Natural killer cell (primary cell): Measurements from ENCODE around the gene FJX1. TPM values are rescaled to one million over a fixed set of nuclear protein-coding genes. Genes with fewer than 3 reads are reported as not detected.

Source experiments
- ATAC-seq, 3 donors: fragments of 150-1000 bp in 2 of 3; fragments of 200-7000 bp in 1 of 3; cut with Tn5 transposase; 1 replicate in 1 of 3; 2 replicates in 2 of 3; pipeline ENCODE4 v1.10.0; 2021; ENCODE audit warnings: mild to moderate bottlenecking in 2 of 3, moderate library complexity in 2 of 3
- DNase-seq, 2 donors: peaks; one replicate each; pipeline versions ENCODE4 v3.0.0 to v3.0.0-alpha.2; 2013 to 2021; ENCODE audit warnings: mixed read lengths in 1 of 2
- H3K27ac ChIP-seq: one replicate; pipeline ENCODE4 v1.5.1; 2013; ENCODE audit warnings: mild to moderate bottlenecking, low read length
- H3K27me3 ChIP-seq: one replicate; pipeline ENCODE4 v1.6.1; 2013; ENCODE audit warnings: low read length; ENCODE audit not compliant: control insufficient read depth, insufficient read depth
- H3K36me3 ChIP-seq: one replicate; pipeline ENCODE4 v1.6.1; 2013; ENCODE audit warnings: low read length; ENCODE audit not compliant: control insufficient read depth, insufficient read depth
- H3K4me1 ChIP-seq: one replicate; pipeline ENCODE4 v1.6.1; 2013; ENCODE audit warnings: low read length; ENCODE audit not compliant: control insufficient read depth, insufficient read depth
- H3K4me3 ChIP-seq: one replicate; pipeline ENCODE4 v1.5.1; 2013; ENCODE audit warnings: low read length
- H3K9me3 ChIP-seq: one replicate; pipeline ENCODE4 v1.6.1; 2013; ENCODE audit warnings: low read length; ENCODE audit not compliant: control insufficient read depth, insufficient read depth
- H3K27ac Mint-ChIP-seq, 2 donors: one replicate each; pipeline ENCODE4 v1.8.0; 2022; ENCODE audit warnings: mild to moderate bottlenecking in 2 of 2, mixed read lengths in 2 of 2, moderate library complexity in 1 of 2
- H3K27me3 Mint-ChIP-seq, 2 donors: one replicate each; pipeline ENCODE4 v1.8.0; 2022; ENCODE audit warnings: low read depth in 2 of 2, mixed read lengths in 2 of 2
- H3K36me3 Mint-ChIP-seq: one replicate; pipeline ENCODE4 v1.8.0; 2022; ENCODE audit warnings: mixed read lengths
- H3K4me1 Mint-ChIP-seq, 2 donors: one replicate each; pipeline ENCODE4 v1.8.0; 2022; ENCODE audit warnings: mixed read lengths in 2 of 2
- H3K4me3 Mint-ChIP-seq: one replicate; pipeline ENCODE4 v1.8.0; 2022; ENCODE audit warnings: mild to moderate bottlenecking, moderate library complexity, mixed read lengths
- H3K9me3 Mint-ChIP-seq, 2 donors: one replicate each; pipeline ENCODE4 v1.8.0; 2022; ENCODE audit warnings: mixed read lengths in 2 of 2
- WGBS: methylation state at CpG from one replicate; pipeline ENCODE4 v1.1.7; 2013; ENCODE audit warnings: missing lambda C conversion rate; ENCODE audit not compliant: insufficient coverage; 5-methylcytosine and 5-hydroxymethylcytosine counted together
- intact Hi-C: fragments of 100-400 bp; cut with micrococcal nuclease; formaldehyde crosslinking; loops from one replicate; pipeline ENCODE4 v1.14.2; 2022
- total RNA-seq, 4 donors: library from RNA; stranded (reverse); fragments of 120-200 nt in 1 of 4; gene quantifications; one replicate each; pipeline versions ENCODE4 v1.2.3 to v1.2.4, GENCODE V29; 2013 to 2022
- TF ChIP-seq, protein P1 (sequence below): fragments of 200-600 bp; IDR thresholded peaks from one replicate; pipeline ENCODE4 v1.8.0; 2022; ENCODE audit warnings: antibody characterized with exemption

Gene FJX1
- total RNA-seq, 3 donors from 2014 or later (not counting 1 experiment from before 2014, with no cell fraction given): not detected

DNA sequence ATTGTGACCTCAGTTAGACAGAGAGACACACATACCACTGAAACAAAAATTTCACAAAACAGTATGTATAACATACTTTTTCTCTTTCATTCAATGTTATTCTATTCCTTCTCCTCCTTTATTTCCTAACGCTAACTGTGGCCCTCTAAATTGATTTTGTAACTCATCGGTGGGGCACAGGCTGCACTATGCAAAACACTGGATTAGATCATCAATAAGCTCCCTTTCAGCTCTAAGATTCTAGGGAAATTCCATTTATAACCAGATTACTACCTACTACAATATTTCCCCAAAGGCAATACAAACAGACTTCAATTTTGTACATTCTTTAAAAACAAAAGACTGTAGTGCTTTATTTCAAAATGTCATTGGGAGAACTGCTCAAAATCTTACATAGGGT, 6.1 kb downstream of the FJX1 start:
- Histone ChIP-seq H3K36me3 (no peaks in the 10 kb centered on the region), H3K27me3 (peaks cover 31% of the 10 kb centered on the region), H3K9me3 (no peaks in the 10 kb centered on the region), H3K4me1 (peaks cover 8% of the 10 kb centered on the region), H3K4me3 (no peak overlapping the region), H3K27ac (no peak overlapping the region)
- intact Hi-C loops: no loop called here
- 90% methylated on average over 2 of the region's 2 CpGs for WGBS
- H3K27ac Mint-ChIP-seq: no peak overlapping the region
- TF ChIP-seq, protein P1, sequence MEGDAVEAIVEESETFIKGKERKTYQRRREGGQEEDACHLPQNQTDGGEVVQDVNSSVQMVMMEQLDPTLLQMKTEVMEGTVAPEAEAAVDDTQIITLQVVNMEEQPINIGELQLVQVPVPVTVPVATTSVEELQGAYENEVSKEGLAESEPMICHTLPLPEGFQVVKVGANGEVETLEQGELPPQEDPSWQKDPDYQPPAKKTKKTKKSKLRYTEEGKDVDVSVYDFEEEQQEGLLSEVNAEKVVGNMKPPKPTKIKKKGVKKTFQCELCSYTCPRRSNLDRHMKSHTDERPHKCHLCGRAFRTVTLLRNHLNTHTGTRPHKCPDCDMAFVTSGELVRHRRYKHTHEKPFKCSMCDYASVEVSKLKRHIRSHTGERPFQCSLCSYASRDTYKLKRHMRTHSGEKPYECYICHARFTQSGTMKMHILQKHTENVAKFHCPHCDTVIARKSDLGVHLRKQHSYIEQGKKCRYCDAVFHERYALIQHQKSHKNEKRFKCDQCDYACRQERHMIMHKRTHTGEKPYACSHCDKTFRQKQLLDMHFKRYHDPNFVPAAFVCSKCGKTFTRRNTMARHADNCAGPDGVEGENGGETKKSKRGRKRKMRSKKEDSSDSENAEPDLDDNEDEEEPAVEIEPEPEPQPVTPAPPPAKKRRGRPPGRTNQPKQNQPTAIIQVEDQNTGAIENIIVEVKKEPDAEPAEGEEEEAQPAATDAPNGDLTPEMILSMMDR: no peak
- H3K4me3 Mint-ChIP-seq: no peak overlapping the region
- H3K27me3 Mint-ChIP-seq: peaks cover 56 to 87% of the 10 kb centered on the region in 2 donors
- H3K4me1 Mint-ChIP-seq: no peaks in the 10 kb centered on the region
- no peak for ATAC-seq
- H3K9me3 Mint-ChIP-seq: no peaks in the 10 kb centered on the region
- DNase-seq: no peak
- H3K36me3 Mint-ChIP-seq: no peaks in the 10 kb centered on the region

DNA sequence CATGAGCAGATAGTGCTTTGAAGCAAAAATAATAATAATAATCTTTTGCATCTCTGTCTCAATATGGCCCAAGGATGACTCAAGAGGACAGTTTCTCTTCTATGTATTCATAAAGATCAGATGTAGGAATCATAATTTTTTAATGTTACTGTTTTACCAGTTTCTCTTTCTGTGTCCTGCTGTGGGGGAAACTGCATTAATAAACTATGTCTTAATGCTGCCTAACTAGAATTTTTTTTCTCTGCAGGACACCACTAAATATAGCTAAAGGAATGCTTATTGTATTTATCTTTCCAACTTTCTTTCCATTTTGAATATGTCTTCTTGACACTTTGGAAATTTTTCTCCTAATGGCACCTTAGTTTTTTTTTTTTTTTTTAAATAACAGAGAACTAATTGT, 6.5 kb downstream of the FJX1 start:
- ATAC-seq: no peak
- Histone ChIP-seq H3K4me1 (peaks cover 4% of the 10 kb centered on the region), H3K27me3 (peaks cover 30% of the 10 kb centered on the region), H3K36me3 (no peaks in the 10 kb centered on the region), H3K27ac (no peak overlapping the region), H3K4me3 (no peak overlapping the region), H3K9me3 (no peaks in the 10 kb centered on the region)
- Mint-ChIP-seq H3K9me3 (no peaks in the 10 kb centered on the region), H3K36me3 (no peaks in the 10 kb centered on the region), H3K27me3 (peaks cover 53 to 89% of the 10 kb centered on the region in 2 donors), H3K4me3 (no peak overlapping the region), H3K4me1 (no peaks in the 10 kb centered on the region), H3K27ac (no peak overlapping the region)
- DNase-seq: no peak
- intact Hi-C loops: loop anchor here (5.0 kb wide), 1 partner anchor 483 kb away; no protein-coding TSS in a partner anchor
- TF ChIP-seq, protein P1: no peak

DNA sequence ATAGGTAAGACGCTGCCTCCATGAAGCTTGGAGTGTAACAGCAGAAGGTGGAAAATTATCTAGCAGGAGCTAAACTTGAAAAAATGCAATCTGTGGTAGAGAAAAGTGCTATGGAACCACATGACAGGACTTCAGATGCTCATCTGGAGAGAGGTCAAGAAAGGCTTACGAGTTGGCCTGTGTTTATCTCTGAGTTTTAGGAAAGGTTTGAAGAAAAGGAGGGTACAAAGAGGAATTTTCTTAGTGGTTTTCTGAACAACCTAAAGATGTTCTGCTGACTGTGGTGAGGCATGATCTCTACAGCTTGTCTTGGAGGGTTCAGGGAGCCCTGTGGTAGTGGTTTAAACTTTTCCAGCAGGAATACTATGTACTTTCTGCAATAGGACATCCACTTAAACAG, 8.2 kb downstream of the FJX1 start:
- no peaks in the 10 kb centered on the region for H3K4me1 Mint-ChIP-seq
- no peak overlapping the region for H3K27ac Mint-ChIP-seq
- Histone ChIP-seq H3K4me1 (no peaks in the 10 kb centered on the region), H3K27ac (no peak overlapping the region), H3K9me3 (no peaks in the 10 kb centered on the region), H3K27me3 (peaks cover 25% of the 10 kb centered on the region), H3K36me3 (no peaks in the 10 kb centered on the region), H3K4me3 (no peak overlapping the region)
- ATAC-seq (no peak), DNase-seq (no peak)
- no peaks in the 10 kb centered on the region for H3K36me3 Mint-ChIP-seq
- H3K4me3 Mint-ChIP-seq: no peak overlapping the region
- no peaks in the 10 kb centered on the region for H3K9me3 Mint-ChIP-seq
- intact Hi-C loops: loop anchor here (5.0 kb wide), 1 partner anchor 481 kb away; no protein-coding TSS in a partner anchor
- peaks cover 51 to 83% of the 10 kb centered on the region in 2 donors for H3K27me3 Mint-ChIP-seq
- TF ChIP-seq, protein P1: no peak
- 79% methylated on average over 2 of the region's 2 CpGs for WGBS

DNA sequence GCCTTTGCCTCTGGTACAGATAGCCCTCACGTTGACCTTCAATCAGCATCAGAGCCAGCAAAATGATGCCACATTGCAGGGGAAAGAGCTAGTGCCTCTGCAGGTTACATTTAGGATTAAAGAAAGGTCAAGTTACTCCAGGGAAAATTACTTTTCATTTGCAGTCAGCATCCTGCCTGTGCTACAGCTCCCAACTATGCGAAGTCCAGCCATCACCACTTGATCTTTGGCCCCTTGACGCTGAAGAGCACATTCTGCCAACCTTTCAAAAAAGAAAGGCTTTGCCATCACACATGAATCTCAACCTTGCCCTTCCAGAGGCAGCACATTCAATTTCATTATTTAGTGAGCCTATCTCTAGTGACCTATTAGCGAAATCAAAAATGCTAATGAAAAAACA, 11.3 kb downstream of the FJX1 start:
- Mint-ChIP-seq H3K36me3 (no peaks in the 10 kb centered on the region), H3K4me1 (no peaks in the 10 kb centered on the region), H3K27me3 (peaks cover 38 to 70% of the 10 kb centered on the region in 2 donors), H3K4me3 (no peak overlapping the region), H3K27ac (no peak overlapping the region), H3K9me3 (no peaks in the 10 kb centered on the region)
- WGBS: 88% methylated on average over 4 of the region's 4 CpGs
- no peak for DNase-seq
- intact Hi-C loops: loop anchor here (5.0 kb wide), 1 partner anchor 478 kb away; no protein-coding TSS in a partner anchor
- Histone ChIP-seq H3K27me3 (peaks cover 11% of the 10 kb centered on the region), H3K36me3 (no peaks in the 10 kb centered on the region), H3K27ac (no peak overlapping the region), H3K4me1 (no peaks in the 10 kb centered on the region), H3K9me3 (no peaks in the 10 kb centered on the region), H3K4me3 (no peak overlapping the region)
- TF ChIP-seq, protein P1: no peak
- no peak for ATAC-seq
